HG03354 (cell line): ENCODE results near the gene CEPT1.

Source experiments
- ATAC-seq: cut with Tn5 transposase; IDR thresholded peaks from one replicate; pipeline ENCODE4 v1.9.1; 2021; ENCODE audit warnings: mild to moderate bottlenecking; ENCODE audit not compliant: unreplicated experiment, poor library complexity, severe bottlenecking

Gene CEPT1

DNA sequence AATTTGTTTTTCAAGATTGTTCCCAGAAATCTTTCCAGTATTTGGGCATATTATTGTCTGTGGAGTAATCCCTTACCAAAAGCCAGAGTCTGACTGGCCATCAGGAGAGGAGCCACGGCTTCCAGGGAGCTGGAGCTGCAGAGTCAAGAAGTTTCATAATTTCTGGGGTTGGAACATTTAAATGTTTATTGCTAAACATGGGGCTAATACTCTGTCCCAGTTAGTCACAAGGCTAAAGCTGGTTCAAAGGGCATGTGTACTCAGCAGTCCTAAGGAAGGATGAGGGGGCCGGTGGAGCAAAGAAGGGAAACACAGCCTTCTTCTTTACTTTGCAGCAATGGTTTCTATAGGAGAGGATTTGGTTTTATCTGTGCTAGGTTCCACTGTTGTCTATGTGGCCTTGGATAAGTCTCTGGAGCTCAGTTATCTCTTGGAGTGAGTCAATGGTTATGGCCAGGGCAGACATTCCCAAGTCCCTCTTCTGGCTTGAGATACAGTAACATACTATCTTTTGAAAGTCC is 51.0 kb downstream of the CEPT1 start:
- no peak for ATAC-seq

GRCh38 chr1:111191496-111191895 is 51.5 kb downstream of the CEPT1 start:
- ATAC-seq, result no peak

GRCh38 chr1:111192074-111192473 is 52.1 kb downstream of the CEPT1 start:
- no peak for ATAC-seq

GRCh38 chr1:111192658-111193519 is 52.9 kb downstream of the CEPT1 start:
- ATAC-seq, result no peak

GRCh38 chr1:111193712-111194480 is 53.9 kb downstream of the CEPT1 start:
- ATAC-seq, result no peak

DNA sequence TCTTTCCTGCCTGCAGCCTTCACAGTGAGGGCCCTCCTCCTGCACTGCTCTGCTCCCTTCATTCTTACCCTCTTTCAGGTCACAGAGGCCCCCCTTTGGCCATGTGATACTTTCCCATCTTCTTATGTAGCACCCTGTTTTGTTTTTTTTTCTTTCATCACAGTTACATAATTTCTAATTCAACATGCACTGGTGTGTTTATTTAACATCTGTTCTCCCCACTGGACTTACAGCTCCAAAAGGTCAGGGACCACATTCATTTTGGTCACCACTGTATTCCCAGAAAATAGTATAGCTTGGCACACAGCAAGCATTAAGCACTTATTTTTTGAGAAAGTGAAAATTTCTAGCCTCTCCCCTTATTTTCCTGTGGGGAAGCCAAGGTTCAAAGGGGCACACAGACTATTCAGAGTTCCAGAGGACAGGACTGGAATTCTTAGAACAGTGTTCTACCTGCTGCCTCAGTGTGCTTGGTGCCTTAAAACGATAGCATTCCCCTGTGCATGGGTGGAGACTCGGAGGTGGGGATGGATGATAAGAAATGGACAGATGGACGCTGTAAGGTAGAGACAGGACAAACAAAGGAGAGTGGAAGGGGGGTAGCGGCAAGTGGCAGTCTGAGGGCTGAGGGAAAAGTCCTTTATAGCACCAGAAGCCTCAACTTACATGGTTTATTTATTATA is 55.1 kb downstream of the CEPT1 start:
- no peak for ATAC-seq

GRCh38 chr1:111196213-111196612 is 56.2 kb downstream of the CEPT1 start:
- ATAC-seq, result no peak

GRCh38 chr1:111197598-111198284 is 57.7 kb downstream of the CEPT1 start:
- no peak for ATAC-seq

DNA sequence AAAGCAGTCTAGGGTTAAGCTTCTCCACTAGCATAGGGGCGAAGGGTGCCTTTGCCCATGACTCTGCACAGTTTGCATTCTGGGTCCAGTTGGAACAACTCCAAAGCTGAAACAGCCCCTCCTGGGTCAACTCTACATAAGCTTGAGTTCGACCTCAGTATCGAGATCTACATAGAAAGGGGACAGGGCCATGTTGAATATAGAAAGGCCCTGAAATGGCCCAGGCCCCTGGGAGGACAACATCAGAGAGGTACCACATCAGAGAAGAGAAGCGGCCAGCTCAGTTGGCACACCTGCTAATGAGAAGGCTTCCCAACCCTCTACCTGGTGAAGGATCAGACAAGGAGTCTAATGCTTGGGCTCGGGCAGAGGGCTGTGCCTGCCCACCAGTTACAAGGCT is 58.8 kb downstream of the CEPT1 start:
- no peak for ATAC-seq

- no peak for ATAC-seq
Measured at GRCh38 chr1:111199329-111199728, 59.3 kb downstream of the CEPT1 start.

- ATAC-seq, result no peak
Measured at GRCh38 chr1:111199881-111200801, 60.1 kb downstream of the CEPT1 start, which contains the start of gene DENND2D. Gene DENND2D, minus strand, starts transcription at chr1:111200646. Its CDS starts 187 bp downstream, at chr1:111200459.

- no peak for ATAC-seq
Measured at GRCh38 chr1:111200802-111201161, 60.8 kb downstream of the CEPT1 start.

- ATAC-seq, result no peak
Measured at GRCh38 chr1:111201275-111202090, 61.5 kb downstream of the CEPT1 start.

DNA sequence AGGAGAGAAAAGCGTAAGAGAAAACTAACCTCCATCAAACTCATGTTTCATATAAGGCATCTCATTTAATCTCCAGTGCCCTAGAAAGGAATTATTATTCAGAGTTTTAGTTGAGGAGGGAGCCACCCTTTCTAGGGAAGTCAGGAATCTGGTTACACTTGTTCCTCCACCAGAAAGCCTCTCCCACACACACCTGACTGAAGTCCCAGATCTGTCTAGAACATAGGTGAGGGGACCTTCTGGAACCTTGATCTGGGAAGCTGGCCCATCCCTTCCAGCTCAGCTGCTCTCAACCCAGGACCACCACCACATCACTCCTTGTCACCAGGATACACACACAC is 62.3 kb downstream of the CEPT1 start:
- no peak for ATAC-seq

DNA sequence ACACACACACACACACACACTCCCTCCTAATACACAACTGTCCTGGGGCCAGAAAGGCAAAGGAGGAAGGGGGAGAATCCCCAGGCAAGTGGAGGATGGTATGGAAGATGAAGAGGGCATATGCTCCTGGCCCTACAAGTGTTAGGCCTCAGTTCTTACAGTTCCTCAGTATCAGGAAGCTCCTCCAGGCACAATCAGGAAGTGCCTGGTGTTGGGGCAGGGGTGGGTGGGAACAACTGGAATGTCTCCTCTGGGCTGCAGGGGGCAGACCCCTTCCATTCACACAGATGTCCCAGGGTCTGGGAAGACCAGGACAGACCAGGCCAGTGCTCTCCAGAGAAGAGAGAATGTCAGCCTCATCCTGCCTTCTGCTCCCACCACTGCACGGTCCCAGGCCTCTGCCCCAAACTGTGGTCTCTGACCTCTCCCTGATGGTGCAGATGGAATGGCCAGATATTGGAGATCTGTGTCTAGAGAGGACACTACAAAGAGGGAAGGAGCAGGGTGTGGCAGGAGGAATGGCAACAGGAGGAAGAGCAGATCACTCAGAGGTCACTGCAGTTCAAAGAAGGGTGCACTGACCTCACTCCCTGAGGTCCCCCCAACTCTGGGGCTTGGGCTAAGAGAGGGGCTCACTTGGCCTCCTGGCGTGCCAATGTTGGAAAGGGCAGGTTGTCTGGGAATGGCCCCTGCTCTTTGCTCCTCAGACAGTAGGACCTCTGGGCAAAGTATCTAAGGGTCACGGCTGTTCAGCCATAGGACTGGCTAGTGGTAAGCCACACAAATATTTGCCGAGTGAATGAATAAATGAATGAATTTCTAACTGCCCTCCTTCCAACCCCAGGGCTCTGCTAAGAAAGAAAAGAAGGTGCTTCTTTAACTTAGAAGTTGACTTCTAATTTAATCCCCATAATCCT is 62.9 kb downstream of the CEPT1 start:
- peak; percentile 15 for ATAC-seq

- peak; percentile 66 for ATAC-seq
Measured at GRCh38 chr1:111203681-111204200, 63.7 kb downstream of the CEPT1 start.
